Non-pigmented ciliary epithelial cell (primary cell): ENCODE measurements around the gene GPR37L1.
"Not testable (repeated sequence)": the region's sequence is repeated elsewhere in the genome, so short reads cannot be mapped to it uniquely, and the experiment has no call there.

Source experiments
- DNase-seq: peaks from one replicate; pipeline ENCODE4 v3.0.0-alpha.2; 2010; ENCODE audit warnings: low read depth

GPR37L1 gene

DNA sequence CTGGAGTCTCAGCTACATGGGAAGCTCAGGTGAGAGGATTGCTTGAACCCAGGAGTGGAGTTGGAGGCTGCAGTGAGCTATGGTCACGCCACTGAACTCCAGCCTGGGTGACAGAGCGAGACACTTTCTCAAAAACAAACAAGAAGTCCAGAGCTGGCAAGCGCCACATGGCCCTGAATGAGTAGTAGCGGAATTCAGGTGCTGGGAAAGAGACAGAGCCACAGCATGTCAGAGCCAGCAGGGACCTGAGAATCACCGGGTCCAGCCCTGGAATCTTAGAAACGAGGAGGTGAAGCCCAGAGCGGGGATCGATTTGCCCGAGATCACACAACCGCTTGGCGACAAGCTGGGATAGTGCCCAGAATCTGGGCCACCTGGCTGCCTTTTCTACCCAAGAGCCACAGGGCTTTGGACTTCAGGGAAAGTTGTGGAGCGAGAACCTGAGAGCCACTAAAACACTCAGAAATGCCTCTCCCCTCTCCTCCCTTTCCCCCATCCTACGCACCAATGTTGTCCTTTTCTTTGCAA lies 12.0 kb downstream of the GPR37L1 start:
- DNase-seq, result no peak

DNA sequence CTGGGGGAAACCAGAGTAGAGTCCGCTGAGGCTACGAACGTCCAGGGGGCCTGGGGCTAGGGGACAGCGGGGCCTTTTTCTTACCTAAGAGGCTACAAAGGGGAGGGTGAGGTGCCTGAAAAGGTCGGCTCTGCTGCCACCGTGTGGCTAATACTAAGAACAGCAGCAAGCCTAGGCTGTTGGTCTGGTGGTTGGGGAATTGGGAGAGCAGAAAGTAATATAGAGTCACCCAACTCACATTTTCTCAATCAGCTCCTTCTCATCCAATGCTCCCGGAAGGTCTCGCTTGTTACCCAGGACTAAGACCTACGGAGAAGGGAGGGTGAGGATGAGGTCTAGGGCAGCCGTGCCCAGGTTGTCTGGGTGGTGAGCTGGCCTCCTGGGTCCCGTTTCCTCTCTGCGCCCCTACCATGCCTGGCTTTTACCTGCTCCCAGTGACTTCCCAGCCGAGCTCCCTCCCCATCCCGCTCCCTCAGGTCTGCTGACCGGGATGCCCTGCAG lies 12.6 kb downstream of the GPR37L1 start:
- no peak for DNase-seq

DNA sequence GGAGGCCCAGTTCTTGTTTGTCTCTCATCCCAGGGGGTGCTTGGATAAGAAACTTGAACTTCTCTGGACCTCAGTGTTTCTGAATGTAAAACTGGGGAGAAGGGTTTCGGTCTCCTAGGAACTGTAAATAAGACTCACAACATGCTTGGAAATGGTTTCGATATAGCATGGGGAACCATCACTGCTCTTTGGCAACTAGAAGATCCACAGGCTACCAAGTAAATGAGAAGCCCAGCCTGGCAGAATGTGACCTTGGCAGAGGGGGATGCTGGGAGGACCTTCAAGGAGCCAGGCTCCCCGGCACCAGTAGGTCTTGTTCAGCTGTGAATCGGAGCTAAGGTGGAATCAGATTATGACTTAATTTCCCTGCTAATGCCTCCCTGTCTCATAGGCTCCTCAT lies 18.1 kb downstream of the GPR37L1 start:
- DNase-seq, result no peak

DNA sequence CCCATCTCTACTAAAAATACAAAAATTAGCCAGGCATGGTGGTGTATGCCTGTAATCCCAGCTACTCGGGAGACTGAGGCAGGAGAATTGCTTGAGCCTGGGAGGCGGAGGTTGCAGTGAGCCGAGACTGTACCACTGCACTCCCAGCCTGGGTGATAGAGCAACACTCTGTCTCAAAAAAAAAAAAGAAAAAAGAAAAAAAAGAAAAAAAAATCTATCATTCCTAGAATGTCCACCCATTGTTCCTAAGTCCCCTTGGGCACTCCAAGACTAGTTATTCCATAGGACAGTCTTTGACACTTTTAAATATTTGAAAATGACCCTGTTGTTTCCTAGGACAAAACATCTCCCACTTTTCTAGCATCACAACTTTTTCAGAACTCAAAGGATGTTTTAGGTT lies 18.8 kb downstream of the GPR37L1 start:
- not testable (repeated sequence) for DNase-seq

DNA sequence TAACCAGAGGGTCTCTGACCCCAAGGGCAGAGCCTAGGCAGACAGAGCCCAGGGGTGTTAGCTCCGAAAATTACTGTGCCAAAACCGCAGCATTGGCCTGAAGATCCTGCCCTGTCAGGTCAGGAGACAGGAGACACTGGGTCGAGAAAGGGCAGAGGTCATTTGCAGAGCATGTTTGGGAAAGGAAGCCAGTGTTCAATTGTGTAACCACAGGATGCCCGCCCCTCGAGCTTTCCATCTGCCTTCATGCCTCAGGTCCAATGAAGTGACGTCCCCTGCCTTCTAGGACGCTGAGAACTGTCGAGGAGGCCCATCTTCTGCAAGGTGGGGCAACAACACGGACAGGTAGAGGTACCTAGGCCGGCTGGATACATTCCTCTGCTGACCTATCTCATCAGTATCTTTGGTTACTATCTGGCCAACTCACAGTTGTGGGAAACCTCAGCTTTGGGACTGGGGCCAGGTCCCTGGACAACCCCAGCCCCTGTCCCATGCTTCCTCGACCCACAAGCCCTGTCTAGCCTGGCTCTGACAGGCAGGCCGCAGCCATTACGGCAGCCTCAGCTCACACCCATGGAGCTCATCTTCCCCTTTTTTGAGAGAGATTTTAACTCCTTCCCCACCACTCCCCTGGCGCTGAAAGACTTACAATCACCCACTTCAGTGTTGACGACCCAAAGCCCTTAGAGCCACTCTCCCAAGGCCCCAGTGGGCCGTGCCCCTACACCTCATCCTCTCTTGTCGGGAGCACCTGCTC lies 20.5 kb downstream of the GPR37L1 start:
- DNase-seq, result no peak

DNA sequence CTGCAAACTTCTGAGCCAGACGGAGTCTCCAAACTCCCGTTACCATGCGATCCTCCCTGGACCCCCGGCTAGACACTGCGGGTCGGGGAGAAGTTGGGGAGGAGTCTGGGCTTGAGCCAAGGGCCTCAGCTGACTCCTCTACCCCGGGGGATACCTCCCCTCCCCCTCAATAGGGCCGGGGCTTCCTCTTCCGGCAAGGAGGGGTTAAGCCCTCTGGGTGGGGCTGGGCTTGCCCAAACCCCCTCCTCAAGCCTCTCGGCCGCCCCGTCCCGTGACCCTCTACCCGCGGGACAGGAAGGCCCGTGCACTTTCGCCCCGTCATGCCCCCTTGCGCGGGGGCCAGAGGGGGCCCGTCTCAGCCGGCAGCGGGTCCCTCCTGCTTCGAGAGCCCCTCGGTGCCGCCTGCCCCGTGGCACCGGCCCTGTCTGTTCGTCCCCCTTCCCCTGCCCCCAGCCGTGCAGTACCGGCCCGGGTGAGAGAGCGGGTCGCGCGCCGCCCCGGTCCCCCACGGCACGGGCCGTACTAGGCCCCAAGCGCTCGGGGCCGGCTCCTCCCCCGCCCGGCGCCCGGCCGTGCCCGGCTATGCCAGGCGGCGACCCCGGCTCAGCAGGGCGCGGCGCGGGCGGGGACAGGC lies 21.2 kb downstream of the GPR37L1 start:
- no peak for DNase-seq

DNA sequence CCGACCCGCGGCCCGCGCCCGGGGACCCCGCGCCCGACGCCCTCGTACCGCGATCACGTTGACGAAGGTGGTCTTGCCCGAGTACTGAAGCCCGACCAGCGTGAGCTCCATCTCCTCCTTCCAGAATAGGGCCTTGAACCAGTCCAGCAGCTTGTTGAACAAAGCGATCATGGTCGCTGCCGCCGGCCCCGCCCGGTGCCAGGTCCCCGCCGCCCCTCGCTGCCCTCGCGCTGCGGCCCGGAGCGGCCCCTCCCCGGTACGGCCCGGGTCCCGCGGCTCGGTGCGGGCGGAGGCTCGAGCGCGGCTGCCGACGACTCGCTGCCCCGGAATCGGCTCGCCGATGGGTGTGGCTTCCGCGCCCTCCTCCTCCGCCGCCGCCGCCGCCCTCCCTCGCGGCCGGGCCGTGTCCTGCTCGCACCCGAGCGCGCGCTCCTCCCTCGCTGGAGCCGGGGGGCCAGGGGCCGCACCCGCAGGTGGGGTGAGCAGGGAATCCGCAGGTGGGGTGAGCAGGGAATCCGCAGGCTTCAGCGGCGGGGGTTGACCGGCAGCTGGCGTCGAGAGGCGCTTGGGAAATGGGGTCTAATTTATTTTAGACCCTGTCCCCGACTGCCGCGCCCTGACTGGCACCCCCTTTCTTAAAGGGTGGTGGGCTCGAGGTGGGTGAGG lies 21.8 kb downstream of the GPR37L1 start, which contains the start of gene ARL8A:
TSS of gene ARL8A (minus strand) at position 336 of the 666 bp plus-strand sequence. CDS start at position 171, 165 bp downstream.
- DNase-seq, result no peak

DNA sequence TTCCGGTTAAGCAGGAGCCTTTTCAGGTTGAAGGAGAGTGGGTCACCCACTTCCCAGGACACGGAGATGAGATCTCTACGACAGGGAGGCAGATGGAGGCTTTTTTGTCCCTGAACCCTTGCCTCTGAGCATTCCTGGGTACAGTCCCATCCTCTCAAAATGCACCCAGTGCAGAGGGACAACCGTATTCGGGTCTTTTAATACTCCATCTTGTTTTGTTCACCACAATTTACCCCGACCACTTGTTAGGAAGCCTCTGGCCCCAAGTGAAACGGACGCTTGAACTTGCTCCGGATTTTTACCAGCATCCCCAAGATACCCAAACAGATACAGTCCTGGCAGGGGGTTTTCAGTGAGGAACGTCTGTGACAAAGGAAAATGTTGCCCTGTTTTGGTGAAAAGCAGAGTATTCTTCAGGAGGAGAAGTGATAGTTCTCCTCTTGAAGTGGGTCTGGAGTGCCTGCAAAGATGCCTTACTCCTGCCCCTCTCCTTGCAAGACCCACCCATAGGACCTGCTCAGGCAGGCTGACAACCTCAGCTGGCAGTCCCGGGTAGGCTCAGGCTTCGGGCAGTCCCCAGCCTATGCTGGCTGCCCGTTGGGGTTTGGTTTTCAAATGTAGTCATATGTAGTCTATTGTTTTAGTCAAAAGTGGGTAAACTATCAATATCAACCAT lies 22.5 kb downstream of the GPR37L1 start:
- DNase-seq, result no peak

DNA sequence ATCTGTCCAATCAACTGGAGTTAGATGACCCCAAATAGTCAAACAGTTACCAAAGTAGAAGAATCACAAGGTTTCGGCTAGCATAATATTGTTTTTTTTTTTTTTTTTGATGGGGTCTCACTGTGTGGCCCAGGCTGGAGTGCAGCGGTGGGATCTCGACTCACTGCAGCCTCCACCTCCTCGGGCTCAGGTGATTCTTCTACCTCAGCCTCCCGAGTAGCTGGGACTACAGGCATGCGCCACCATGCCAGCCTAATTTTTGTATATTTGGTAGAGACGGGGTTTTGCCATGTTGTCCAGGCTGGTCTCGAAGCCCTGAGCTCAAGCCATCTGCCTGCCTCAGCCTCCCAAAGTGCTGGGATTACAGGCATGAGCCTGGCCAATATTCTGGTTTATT lies 23.0 kb downstream of the GPR37L1 start:
- DNase-seq, result not testable (repeated sequence)

DNA sequence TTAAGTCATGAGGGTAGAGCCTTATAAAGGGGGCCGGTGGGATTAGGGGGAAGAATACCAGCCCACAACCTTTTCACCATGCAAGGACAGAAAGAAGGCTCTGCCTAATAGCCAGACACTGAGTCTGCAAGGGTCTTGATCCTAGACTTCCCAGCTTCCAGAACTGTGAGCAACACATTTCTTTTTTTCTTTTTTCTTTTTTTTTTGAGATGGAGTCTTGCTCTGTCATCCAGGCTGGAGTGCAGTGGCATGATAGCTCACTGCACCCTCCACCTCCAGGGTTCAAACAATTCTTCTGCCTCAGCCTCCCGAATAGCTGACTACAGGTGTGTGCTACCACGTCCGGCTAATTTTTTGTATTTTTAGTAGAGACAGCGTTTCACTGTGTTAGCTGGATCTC lies 23.6 kb downstream of the GPR37L1 start:
- no peak for DNase-seq

DNA sequence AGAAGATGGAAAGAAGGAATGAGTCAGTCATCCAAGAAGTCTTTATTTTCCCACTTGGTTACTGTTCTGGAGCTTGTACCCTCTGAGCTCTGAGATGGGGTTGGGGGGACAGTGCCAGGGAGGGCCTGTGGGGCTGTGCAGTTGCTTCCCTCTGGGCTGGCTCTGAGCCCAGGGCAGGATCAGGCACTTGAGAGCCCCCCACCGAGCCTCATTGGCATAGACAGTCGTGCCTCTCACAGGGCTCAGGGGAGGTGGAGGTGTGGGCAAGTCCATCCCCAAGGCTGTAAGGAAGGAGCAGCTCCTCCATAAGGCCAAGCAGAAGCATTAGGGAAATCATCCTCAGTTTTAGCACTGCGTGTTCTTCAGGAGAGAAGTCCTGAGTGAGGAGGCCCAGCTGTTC lies 24.3 kb downstream of the GPR37L1 start:
- no peak for DNase-seq

DNA sequence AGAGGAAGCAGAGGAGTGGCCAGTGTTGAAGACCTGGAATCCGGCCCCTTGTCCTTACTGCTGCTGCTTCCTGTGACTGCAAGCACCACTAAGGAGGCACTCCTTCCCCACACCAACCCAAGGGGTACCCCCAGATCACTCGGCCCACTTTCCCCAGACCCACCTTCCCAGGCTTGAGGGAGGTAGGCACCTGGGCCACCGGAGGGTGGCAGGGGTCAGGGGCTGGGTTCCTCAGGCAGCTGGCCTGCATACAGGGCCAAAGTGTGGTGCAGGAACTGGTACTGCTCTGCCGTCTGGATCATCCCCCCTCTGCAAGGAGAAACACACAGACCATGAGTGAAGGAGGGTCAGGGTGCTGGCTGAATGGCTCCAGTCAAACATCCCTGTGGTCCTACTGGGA lies 25.7 kb downstream of the GPR37L1 start:
- DNase-seq, result no peak

DNA sequence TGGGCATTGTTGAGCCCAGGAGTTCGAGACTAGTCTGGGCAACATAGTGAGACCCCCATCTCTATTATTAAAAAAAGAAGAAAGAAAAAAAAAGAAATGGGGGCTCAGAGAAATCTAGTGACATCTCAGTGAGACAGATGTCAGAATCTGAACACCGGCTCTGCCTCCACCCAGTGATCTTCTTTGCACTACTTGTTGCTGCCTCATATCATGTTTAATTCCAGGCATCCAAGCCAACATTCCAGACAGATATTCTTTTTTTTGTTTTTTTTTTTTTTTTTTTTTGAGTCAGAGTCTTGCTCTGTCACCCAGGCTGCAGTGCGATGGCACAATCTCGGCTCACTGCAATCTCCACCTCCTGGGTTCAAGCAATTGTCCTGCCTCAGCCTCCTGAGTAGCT lies 26.8 kb downstream of the GPR37L1 start:
- no peak for DNase-seq

DNA sequence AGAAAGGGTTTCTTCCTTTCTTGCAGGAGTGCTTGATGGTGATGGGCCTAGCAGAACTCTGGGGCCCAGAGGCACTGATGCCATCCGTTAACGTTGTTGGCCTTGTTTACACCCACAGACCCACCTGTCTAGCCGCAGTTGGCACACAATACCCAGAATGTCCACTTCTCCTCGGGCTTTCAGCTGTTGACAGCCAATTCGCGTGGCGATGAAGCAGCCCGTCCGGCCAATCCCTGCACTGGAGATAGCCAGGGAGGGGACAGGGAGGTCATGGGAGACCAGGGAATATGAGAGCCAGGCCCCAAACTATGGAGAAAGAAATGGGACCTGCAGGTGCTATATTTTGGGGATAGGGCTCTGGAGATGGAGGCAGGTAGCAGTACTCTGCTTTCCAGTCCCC lies 27.5 kb downstream of the GPR37L1 start:
- no peak for DNase-seq

DNA sequence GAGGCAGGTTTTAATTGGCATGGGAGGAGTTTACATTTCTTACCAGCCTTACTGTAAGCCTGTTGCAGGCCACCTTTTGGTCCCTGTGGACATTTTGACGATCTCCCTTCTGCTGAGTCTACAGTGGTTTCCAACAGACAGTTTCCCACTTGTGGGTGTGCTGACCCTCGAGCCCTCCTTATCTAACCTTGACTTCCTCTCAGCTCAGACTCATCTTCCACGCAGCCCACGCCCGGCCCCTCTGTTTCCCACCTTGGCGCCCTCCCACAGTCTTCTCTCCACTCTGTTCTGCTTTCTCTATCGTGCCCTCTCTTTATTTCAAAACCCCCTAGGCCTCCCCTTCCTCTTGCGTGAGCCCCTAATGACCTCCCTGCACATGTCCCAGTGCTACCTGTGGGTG lies 27.9 kb downstream of the GPR37L1 start:
- DNase-seq, result no peak

DNA sequence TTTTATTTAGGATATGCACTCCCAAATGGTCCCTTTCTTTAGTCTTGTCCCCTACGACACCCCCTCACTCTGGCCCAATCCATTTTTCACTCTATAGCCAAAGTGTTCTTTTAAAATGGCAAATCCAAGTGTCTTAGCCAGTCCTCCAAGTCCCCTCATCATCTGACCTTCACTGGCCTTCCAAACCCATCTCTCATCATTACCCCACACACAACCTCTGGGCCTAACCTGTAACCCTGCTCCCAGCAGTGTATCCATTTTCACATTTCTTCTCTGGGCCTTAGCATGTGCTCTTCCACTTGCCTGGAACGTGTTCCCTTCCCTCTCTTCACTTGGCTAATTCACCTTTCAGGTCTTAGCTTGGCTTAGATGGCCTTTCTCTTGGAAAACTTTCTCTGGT lies 28.3 kb downstream of the GPR37L1 start:
- DNase-seq, result no peak

DNA sequence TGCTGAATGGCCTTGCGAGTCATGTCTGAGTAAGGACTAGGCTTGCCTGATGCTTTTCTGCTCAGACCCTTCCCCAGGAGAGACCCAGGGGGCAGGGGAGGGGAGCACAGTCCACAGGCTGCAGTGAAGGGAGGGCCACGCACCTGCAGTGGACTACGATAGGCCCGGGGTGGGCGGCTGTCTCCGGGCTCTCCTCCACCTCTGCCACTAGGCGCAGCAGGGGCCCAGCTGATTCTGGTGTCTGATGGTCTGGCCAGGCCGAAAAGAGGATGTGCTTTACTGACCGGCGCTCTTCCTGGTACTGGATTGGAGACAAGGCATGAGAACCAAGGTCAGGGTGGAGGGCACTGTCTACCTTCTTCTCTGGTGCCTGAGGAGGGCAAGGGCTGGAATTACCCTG lies 29.7 kb downstream of the GPR37L1 start:
- DNase-seq, result no peak

DNA sequence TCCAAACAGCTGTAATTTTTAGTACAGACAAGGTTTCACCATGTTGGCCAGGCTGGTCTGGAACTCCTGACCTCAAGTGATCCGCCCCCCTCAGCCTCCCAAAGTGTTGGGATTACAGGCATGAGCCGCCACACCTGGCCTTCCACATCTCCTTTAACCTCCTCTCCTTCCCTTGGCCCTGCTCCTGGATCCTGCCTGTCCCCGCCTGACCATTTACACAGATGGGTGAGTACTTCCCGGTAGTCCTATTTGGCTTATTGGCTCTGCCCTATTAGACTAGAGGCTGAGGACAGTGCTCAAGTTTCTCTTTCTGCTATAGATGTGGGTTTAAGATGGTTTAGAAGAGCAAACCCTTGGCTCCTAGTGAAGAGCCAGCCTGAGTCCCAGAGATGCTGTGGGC lies 30.6 kb downstream of the GPR37L1 start:
- no peak for DNase-seq

DNA sequence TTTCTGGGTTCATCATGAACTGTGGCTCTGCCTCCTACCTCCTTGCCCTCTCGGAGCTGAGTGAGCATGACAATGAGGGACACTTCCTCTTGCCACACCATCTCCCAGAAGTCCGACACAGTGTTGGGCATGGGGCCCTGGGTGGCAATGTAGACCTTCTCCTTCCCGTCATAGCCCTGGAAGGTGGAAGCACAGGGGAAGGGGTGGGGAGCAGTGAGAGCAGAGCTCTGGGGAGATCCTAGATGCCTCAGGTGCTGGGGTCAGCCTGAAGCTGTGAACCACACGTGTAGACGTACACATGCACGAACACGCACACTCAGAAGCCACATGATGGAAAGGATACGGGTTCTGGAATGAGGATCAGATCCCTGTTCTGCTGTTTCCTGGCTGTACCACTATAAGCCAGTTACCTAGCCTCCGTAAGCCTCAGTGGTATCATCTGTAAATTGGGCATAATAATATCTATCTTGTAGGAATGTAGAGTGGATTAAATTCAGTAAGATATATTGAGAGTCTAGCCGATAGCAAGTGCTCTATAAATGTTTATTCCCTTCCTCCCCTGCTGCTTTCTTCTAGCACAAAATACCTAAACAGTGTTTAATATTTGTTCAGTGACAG lies 31.5 kb downstream of the GPR37L1 start:
- no peak for DNase-seq

DNA sequence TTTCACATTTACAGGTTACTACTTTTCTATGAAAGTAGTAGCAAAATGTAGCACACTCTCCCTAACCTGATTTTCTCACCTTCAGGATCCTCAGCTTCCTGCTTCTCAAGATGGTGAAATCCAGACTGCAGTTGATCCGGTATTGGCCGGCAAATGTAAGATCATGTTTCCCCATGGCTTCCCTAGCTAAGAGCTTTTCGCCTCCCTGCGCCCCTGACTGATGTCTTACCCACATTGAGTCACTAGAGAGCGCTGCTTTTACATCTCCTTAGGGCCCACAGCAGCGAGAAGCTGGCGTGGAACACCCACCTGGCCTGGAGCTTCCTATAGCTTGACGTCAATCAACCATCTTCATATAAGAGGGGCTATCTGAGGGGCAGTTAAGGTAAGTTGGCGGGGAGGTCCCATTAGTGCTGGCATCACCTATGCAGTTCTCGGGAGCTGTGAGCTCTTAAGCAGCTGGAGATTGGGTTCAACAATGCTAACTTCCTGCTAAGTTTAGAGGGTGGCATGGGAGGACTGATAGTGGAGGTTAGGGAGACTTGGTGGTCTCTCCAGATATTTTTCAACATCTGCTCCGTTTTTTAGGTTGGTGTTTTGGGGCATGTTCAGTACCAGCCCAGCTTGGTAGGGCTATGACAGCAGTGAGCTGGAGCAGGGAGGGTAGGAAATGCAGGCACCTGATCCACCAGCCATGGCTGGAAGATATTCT lies 32.2 kb downstream of the GPR37L1 start:
- DNase-seq, result peak; percentile 30

DNA sequence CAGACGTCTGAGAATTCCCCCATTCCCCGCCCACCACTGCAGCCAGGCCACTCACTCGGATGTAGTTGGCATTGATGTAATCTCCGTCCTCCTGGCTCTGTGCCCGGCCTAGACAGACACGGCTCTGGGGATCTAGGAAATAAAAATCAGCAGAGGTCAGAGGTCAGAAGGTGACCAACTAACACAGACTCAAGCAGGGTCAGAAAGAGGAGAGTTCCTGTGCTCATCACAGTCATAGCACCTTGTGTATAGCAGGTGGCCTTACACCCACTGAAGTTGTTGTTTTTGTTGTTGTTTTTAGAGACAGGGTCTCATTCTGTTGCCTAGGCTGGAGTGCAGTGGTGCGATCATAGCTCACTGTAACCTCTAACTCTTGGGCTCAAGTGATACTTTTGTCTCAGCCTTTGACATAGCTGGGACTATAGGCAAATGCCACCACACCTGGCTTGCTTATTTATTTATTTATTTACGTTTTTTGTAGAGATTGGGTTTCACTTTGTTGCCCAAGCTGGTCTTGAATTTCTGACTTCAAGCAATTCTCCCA lies 32.8 kb downstream of the GPR37L1 start:
- DNase-seq, result no peak
